ENCODE data around the gene WNT9A.

Gene WNT9A

DNA sequence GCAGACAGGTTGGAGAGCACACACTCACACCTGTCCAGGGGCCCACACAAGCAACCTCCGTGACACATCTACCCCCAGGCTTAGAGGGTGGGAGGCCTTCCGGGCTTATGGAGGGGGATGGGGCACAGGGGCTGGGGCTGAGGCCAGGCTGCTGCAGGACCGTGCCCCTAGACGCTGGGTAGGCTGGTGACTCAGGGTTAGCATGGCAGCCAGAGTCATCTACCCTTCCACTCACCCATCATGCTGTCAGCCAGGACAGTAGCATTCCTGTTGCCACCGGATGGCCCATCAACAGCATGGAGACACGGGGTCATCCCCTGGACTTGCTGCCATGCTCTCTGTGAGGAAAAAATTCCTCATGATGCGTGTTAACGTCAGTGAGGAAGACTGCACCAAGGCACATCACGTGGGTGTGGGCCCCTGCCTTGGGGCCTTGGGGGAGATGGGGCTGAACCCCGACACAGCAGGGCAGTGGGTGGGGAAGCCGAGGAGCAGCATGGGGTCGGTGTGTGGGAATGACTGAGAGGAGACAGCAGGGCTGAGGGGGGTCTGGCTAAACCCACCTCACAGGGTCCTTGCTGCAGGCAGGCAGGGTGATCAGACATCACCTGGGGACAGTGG, 52.8 kb downstream of the WNT9A start:
- DNase-seq: no peak

DNA sequence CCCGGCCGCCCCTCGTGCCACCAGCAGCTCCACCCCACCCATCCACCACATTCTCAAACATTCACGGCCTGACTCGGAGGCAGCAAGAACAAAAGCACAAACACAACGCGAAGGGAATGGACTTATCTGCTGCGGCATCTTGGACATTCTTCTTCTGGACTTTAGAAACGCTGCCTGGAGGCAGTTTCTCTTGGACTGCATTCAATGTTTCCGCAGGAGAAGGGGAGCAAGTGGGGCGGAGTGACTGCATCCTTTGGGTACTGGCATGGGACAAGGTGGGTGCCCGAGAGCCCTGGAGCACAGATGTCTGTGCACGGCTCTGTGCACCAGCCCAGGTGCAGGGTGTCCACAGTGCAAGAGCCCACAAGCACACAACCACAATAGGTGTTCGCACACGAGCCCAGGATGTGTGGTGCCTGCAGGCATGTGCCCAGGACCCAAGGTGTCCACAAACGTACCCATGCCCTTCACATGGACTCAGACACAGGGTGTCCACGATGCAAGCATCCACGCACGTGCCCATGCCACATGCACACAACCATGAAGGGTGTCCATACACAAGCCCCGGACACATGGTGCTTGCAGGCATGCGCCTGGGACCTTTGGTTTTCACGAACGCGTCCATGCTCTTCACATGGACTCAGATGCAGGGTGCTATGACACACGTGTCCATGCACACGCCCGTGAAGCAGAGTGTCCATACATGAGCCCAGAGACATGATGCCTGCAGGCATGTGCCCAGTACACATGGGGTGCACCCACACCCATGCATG, 53.6 kb downstream of the WNT9A start:
- DNase-seq: no peak

DNA sequence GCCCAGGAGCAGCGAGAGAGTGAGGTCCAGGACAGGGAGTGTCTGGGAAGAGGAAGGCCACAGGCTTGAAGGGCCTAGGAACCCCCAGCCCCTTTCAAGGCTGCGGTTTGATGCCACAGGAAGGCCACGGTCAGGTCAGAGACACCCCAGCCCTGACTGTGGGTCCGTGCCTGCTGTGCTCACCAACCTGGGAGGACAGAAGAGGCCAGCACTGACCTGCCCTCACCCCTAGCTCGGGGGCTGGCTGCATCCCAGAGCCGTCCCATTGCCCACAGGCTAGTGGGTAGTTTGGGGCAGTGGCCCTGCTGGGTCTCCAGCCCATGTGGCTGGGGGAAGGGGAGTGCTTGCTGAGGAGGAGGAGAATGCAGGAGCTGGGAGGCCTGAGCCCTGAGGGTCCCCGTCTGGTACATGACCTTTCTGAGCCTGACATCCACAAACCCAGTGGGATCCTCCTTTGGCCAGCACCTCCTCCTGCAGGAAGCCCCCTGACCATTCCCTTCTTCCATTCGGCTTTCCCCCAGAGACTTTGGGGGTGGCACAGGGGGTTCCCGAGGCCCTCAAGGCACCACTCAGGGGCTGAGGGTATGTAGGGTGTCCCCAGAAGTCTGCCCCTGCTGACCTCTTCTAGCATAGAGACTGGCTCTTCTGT, 54.3 kb downstream of the WNT9A start:
- no peak for DNase-seq

DNA sequence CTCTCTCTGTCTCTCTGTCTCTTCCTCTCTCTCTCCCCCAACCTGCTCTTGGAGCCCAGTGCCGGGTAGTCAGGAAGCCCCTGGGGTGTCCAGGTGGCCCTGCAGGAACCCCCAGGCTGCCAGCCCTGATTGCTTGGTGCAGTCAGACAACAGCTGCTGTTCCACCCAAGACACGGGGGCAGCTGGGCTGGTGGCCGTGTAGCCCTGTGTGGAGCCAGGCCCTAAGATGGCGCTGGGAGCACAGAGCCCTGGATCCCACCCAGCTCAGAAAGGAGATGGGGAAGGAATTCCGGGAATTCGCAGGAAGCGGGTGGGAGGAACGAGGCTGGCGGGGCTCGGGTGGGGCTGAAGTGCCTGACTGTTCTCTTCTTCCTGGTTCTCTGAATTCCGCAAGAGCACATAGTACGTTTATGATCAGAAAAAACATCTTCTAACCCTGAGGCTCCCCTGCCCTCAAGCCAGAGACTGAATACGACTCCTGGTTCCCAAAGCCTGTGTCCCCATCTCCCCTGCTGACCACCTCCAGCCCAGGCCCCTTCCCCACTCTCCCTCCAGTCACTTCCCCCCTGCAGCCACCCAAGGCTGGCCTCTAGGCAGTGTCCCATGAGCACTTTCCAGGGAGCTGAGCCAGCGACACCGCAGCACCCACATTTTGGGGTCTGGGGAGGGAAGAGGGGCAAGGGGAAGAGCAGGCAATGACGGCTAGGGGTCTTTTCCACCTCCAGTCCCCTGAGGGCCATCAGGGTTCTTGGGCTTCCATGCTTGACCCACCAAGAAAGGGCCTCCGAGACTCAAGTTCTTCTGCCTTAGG, 55.0 kb downstream of the WNT9A start:
- DNase-seq: no peak

DNA sequence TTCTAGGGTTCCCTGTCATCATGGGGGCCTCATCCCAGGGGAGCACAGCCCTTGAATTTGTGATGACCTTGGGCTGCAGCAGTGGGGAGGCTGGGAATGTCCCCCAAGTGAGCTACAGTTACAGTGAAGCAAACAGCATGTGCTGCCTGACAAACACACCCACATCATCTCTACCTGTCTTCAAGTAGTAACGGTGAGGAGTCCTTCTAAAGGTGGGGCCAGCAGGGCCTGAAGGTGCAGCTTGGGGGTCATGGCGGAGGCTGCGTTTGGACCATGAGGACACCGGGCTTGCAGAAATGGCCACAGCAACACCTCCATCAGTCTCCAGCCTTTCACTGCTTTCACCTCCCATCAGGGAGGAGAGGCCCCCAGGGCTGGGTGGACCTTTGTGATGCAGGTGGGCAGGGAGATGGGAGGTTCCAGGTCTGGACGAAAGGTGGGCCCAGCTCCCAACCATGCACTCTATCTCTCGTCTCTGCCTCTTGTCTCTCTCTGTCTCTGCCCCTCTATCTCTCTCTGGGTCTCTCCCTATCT, 55.7 kb downstream of the WNT9A start:
- DNase-seq: no peak

DNA sequence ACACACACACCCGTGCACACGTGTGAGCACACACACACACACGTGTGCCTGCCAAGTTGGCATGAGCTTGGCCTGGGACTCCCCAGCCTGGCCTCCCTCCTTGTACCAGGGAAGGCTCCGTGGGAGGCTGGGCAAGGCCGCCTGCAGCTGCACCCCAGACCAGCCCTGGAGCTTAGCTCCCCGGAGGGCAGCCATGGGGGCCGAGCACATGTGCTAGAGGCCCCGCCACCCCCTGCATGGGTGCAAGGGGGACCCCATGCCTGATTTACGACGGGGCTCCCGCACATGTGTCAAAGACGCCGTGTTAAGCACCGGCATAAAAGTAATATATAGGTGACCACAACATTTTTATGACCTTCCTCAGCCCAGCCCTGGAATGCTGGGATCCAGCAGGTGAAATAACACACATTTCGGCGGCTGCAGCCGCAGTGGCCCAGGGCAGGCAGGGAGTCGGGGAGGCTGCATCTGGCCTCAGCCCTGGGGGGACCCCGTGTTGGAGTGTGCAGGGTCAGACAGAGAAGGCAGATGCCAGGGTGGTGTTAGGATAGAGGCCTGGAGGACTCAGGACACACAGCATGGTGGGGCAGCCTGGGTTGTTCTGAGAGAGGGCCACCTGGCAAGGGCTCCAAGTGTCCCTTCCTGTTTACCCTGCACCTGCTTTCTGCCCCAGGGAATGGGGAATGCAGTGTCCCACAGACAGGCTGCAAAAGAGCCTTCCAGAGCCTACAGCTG, 56.3 kb downstream of the WNT9A start:
- DNase-seq: no peak

DNA sequence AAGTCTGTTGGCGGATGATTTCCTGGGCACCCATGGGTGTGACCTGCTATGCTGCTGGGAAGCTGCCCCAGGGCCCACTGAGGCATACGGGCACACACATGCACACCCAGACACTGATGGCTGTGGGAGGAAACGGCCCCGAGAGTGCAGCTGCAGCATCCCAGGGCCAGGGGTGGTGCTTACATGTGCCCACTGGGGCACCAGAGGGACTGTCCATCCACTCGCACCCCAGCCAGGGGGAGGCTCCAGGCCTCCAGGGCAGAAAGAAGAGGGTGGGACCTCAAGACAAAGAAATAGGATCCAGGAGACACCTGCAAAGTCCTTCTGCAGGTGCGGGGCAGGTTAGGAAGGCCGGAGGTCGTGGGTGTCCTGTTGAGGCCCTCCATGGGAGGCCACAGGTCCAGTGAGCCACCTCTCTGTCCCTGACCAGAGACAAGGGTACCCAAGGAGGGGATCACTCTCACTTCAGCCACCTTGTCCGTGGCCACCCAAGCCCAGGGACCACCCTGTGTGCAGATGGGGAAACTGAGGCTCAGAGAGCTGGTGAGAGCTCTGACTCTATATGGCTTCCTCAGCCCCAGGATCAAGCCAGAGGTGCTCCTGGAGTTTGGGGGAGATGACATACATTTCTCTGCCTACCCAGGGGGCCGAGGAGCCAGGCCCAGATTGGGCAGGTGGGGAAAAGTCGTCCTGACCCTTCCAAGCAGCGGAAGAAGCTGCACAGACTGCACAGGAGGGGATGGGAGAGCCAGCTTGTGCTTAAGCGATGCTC, 57.1 kb downstream of the WNT9A start:
- no peak for DNase-seq

DNA sequence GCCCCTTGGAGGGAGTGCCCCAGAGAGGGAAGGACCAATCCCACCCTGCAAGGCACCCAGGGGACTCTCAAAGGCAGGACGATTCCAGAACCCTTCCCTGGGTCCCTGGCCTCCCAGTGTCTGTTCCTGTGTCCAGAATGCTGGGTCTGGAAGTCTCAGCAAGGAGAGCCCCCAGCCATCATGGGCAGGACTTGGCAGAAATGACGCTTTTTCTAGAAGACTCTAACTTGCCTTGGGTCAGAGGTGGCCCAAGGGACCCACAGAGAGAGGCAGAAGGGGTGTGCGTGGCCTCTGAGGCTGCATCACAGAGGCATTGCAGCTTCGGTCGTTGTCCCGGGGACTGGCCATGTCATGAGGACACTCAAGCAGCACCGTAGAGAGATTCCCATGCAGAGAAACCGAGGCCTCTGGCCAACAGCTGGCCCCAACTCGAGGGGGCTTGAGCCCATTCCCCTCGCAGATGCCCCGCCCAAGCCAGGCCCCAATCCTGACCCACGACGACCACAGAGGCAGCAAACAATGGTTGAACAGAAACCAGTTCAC, 57.8 kb downstream of the WNT9A start:
- DNase-seq: no peak

DNA sequence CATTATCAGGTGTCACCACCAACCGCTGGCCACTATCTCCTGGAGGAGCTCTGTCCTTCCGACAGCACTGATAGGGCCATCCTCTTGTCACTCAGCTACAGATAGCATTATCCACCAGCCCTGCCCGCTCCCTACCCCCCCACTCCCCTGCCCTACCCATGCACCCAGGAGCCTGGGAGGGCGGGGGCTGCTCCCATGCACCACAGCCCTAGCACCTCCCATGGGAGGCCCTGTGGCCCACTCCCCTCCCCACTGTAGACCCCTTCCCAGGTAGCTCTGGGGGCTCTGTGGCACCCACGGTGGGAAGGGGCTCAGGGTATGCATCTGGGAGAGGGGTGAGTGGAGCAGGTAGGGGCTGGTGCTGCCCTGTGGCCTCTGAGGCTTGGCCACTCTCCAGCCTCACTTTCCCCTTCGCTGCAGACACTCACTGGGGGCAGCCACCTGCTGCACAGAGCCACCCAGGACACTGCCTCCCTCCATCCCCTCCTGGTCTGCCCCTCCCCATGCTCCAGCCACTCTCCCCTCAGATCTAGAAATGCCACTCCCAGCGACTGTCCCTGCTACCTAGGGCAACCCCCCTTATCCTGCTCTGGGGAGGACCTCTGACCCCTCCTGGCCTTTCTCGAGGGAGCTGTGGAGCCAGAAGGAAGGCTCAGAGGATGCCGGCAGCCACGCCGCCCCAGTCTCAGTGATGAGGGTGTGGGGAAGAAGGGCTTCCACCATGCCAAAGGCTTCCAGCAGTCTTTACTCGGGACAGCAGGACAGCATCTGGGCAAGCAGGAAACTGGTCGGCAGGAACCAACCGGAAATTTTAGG, 58.5 kb downstream of the WNT9A start:
- DNase-seq: no peak

DNA sequence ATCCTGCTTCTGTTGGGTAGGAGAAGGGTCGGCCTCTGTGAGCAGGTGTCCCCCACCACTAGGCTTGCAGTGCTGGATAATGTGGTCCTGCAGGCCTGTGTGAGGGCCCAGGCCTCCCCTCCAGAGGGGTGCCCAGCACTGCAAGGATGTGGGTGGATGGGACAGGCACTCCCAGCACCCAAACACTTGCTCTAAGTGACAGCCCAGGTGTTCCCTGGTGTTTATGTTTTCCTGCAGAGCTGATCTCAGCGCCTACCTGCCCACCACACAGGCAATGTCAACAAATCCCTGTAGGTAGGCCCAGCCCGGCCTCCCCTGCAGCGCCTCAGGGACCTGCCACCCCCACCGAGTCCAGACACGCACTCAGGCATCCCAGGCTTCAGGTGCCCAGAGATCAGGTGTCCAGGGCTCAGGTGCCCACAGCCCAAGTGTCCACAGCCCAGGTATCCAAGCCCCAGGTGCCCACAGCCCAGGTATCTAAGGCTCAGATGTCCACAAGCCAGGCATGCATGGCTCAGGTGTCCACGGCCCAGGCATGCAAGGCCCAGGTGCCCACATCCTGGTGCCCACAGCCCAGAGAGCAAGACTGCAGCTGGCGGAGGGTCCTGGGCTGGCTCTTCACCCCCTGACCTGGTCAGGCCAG, 59.2 kb downstream of the WNT9A start:
- DNase-seq: no peak

DNA sequence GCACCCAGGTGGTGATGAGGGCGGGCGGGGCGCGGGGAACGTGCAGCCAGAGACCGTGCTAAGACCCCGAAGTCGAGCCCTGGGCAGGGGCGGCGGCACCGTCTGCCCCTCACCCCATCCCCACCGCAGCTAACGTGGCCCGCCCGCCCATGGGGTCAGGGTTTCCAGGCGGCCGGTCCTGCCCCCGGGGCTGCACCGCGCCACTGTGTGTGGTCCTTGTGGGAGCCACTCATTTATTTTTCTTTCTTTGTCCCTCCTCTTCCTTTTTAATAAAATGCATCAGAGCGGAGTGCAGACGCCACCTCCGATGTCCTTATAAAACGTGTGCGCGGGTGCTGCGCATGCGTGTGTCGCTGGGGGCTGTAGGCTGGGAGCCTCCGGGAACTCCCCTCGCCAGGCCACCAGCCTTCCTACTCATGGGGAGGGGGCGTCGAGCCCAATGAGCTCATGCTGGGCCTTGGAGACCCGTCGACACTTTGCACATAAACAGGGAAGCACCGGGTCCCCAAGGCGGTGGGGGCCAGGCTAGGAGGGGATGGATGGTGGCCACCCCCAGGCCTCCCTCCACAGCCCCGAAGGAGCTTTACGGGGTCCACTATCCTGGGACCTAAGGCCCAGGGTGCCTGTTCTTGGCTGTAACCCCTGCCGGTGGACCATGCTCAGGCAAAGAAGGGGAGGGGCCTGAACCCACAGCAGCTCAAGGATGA, 59.9 kb downstream of the WNT9A start:
- no peak for DNase-seq

DNA sequence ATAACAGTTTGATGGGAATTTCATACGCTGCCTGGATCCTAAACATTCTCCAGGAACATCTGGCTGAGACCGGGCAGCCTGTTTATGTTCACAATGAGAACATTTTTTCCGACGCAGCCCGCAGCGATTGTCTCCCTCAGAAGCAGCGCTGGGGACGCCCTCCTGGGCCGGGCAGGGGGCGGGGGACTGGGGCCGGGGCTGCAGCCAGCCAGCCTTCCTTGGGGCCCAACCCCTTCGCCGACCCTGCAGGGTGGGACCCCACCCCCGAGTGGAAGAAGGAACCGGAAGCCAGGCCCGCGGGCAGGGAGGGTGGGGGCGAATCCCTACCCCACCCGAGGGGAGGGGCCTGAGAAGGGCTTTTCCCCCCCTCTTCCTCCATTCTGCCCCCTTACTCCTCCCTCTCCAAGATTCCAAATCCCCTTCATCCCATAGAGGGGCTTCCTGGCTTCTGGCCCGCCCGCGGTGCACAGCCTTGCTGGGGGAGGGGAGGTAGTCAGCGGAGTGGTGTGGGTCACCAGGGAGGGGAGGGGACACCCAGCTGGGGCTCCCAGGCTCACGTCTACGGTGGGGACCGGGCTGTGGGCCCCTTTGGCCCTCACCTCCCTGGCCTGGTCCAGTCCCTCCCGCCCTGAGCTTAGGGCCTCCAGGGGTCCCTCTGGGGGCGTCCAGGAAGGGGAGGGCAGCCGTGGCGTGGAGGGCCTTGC, 60.6 kb downstream of the WNT9A start:
- DNase-seq: no peak

DNA sequence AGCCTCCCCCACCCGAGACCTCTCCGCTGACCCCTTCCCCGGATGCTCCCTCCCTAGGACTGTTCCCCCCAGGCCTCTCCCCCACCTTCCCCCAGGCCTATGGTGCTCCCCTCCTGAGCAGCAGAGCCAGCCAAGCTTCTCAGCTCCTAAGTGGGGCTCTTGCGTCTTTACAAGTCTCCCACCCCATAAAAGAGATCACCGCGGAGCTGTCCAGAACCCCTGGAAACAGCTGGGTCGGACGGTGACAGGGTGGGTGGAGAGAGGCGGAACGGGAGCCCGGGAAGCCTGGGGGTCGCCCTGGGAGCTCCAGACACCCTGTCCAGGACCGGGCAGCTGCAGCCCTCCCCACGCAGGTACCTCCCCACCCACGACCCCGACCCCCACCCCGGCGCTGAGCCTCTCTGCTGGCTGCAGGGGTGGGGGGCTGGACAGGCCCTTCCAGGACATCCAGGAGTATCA, 61.2 kb downstream of the WNT9A start:
- no peak for DNase-seq

DNA sequence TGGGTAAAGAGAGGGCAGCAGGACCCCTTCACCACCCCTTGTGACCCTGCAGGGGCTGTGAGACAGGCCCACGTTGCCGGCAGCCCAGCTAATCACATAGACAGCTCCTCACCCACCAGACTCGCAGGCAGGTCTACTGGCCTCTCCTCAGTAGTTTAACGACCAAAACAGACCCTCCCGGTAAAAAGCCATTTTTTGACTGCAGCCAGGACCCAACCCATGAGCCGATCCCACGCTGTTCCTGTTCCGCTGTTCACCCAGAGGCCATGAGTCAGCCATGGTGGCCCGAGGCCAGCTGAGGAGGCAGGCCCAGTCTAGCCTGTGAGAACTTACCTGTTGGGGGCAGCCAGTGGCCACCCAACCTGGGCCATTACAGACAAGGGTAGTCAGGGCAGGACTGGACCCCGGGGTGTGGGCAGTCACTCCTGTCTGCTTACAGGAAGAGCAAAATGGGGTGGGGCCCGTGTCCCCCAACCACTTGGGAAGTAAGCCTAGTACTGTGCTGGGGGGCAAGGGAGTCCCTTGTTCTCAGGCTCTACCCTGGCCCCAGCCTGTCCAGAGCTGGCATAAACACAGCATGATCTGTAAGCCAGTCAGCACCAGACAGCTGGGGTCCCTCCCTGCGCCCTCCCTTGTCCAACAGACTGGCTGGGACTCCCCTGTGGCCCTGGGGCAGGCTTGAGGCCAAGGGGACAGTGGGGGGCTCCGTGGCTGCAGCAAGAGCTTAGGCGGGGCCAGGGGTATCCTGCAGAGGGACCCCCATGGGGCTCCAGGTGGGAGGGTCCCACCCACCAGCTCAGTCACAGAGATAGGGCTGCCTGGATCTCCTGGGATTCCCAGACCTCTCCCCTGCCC, 61.9 kb downstream of the WNT9A start:
- no peak for DNase-seq

DNA sequence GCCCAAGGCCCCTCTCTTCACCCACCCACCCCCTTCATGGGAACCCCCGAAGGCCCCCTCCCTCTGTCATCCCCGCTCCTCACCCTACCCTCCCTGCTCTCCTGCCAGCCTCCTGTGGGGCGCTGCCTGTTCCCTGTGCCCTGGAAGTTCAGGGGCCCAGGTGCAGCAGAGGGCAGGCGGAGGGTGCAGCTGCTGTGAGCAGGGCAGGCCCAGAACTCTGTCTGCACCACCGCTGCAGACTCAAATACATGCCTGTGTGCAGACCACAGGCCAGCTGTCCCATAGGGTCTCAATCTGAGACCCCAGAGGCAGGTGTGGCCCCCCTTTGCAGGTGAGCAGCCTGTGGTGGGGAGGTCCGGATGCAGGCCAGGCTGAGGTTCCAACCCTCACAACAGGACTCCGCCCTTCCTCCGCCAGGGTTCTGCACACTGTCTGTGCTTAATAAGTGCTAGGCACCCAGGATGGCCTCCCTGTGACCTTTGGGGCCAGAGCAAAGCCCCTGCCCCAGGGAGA, 62.5 kb downstream of the WNT9A start:
- DNase-seq: no peak

DNA sequence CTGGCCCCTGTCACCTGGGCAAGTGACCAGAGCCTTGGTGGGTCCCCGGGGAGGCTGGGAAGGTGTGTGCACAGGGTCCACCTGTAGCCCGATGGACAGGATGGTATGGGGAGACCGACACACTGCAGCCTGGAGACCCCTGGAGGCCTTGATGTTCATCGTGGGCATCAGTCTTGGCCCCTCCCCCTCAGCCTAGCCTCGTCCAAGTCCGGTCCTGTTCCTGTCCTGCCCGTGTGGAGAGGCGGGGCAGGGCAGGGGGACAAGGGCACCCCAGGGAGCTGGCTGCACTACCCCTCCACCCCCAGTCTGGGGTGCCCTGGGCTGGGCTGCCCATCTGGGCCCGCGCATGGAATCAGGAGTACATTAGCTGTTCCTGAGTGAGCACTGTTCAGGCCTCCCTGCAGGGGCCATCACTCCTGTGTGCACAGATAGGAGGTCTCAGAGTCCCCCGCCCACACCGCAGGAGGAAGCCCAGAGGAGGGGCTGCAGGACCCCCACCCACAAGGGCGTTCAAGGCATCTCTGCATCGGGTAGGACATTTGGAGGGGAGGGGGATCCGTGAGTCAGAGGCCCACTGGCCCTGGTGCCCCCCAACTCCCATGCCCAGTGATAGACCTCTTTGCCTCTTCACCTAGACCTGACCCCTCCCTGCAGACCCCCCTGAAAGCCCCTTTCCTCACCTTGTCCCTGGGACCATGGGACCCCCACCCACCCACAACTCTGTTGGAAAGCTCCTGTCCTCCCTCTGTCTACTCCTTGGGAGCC, 63.2 kb downstream of the WNT9A start:
- no peak for DNase-seq
